Upper lobe of left lung (tissue), 4 donors: Measurements from ENCODE around the gene RDX.

Experiments used
- CTCF ChIP-seq, 6 experiments: fragments of 450-650 bp in 4 of 6; fragments of 200-600 bp in 2 of 6; sonication (generic) in 2 of 6; IDR thresholded peaks; one replicate each; pipeline ENCODE4 v1.5.1; 2016 to 2019; ENCODE audit warnings: antibody characterized with exemption in 6 of 6
- POLR2A ChIP-seq, 4 donors: fragments of 450-650 bp; IDR thresholded peaks; one replicate each; pipeline ENCODE4 v1.5.1; 2016 to 2017; ENCODE audit warnings: antibody characterized with exemption in 4 of 4, mild to moderate bottlenecking in 2 of 4

GRCh38 chr11:110185599-110185998, 110.8 kb downstream of the RDX start:
- TF ChIP-seq POLR2A (IDR thresholded peaks at IDR 0.05) (no peak), CTCF (IDR thresholded peaks at IDR 0.05) (no peak)
